Skeletal muscle cell (primary cell): ENCODE measurements around the gene HOXB3.
A peak's percentile ranks its signal among the peaks of the same experiment; 100 is the strongest.

Experiments used
- DNase-seq: peaks from one replicate; pipeline ENCODE4 v3.0.0-alpha.2; 2010; ENCODE audit warnings: low read depth
- H3K4me3 ChIP-seq: 2 replicates; pipeline ENCODE4 v1.5.1; 2011; ENCODE audit warnings: low read depth, mild to moderate bottlenecking, control low read depth, low read length, moderate library complexity

The HOXB3 gene

DNA sequence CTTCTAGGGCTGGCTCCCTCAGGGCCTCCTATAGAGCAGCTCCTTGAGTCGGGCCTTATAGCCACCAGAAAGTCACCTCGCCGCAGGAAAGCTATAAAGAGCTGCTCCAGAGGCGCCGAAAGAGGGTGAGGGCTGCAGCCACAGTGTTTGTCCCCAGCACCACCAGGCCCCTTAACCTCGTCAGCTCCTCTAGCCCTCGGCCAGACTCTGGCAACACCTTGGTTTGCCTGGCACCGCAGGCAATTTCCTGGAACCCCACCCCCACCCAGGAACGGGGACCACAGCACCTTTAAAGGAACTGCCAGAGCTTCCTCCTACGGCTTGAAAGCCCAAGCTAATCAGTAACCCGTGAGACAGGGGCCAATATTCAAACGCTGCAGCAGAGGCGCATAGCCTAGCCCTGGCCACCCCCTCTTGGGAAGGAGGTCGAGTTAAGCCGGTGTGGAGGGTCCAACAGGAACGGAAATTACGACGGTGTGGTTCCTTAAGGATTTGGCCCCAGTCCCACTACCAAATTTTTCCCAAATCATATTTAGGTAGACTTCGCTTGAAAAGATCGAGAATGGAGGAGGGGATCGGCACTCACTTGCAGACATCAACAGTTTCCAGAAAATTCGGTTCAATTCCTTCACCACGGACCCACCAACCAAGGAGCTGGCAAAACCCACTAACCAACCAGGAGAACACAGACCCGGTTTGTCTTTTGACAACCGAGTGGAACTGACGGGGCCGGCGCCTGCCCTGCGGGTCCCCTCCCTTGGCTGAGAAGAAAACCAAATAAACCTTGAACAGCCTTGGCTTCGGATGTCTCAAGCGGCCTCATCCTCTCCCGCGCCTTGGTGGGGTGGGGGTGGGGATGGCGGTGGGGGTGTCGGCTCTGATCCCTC, 11.7 kb upstream of the HOXB3 start:
- no peak for DNase-seq
- H3K4me3 ChIP-seq = peak overlapping the region; percentile 52

DNA sequence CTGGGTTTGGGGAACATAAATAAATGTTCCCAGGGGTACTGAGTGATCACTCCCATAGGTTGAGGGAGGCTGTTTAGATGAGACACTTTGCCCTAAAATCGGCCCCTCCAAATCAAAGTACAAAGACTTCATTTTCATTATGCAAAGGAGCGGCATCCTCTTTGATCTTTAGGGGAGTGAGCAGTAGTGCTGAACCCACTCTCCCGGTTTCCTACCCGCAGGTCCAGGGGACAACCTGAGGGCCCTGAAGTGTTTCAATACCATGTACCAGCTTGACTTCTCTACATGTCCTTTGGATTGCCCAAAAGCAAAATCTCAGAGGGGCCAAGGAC, 11.1 kb upstream of the HOXB3 start:
- no peak overlapping the region for H3K4me3 ChIP-seq
- no peak for DNase-seq

DNA sequence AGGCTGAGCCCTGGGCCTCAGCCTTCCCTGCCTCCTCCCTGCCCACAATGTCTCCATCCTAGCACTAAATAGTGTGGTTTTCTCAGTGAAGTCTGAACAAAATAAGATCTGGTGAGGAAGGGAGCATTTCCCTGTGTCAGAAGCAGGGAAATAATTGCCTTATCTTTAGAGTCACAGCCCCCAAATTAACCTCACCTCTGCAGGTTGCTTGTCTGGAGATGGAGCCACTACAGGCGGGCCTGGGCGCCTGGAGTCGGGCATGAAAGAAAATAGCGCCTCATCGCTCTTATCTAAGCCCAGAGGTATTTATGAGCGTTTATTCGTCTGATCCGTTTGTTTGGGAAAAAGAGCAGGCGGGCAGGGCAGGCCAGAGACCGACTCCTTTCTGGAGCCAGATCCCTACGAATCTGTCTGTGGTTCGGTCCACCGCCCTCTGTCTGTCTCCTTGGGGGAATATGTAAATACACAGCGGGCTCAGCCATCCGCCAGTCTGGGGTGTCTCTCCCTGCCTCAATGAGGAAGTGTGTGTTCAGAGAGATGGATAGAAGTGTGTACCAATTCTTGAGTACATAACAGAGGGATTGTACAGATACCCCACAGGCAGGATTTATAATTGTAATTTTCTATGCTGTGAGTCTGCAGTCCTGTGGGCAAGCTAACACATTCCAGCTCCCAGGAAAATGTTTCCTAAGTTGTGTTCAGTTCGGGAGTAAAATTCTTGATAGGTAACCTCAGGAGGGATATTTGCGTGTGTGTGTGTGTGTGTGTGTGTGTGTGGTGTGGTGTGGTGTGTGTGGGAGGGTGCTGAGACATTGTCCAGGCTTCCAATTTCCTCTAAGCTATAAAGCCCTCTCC, 10.4 kb upstream of the HOXB3 start:
- DNase-seq = no peak
- H3K4me3 ChIP-seq = no peak overlapping the region

DNA sequence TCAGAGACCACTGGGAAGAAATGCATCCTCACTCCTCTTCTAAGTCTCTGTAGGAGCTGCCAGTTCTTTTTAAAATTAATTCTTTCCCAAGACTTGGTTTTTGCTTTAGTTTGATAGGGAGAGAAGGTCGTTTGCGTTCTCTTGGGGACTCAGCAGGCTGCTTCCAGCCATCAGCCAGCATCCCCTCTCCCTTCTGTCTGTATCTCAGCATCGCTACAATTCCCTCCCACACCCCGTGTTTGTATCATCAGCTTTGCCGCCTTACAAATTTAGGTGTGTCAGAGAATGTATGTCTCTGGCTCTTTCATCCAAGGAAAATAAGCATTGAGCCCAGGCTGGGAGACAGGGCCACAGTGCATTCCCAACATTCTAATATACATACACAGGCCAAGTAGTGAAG, 9.3 kb upstream of the HOXB3 start:
- H3K4me3 ChIP-seq = no peak overlapping the region
- no peak for DNase-seq

DNA sequence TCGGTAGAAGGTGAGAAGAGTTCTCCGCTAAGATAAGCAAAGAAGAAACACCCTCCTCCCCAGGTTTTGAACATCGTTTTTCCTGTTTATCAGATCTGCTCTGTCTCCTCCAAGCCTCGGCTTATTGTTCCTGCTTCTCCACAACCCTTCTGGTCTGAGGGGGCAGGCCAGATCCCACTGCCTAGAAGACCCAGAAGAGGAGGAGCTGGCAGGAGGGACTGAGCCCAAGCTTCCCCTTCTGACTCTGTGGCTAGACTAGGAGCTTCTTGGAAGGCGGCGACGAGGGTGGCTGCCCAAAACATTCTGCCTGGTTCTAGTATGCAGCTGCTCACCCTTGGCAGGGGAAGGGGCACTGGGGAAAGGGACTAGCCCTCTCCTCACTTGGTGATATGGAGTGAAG, 8.7 kb upstream of the HOXB3 start:
- no peak for DNase-seq
- H3K4me3 ChIP-seq = no peak overlapping the region

DNA sequence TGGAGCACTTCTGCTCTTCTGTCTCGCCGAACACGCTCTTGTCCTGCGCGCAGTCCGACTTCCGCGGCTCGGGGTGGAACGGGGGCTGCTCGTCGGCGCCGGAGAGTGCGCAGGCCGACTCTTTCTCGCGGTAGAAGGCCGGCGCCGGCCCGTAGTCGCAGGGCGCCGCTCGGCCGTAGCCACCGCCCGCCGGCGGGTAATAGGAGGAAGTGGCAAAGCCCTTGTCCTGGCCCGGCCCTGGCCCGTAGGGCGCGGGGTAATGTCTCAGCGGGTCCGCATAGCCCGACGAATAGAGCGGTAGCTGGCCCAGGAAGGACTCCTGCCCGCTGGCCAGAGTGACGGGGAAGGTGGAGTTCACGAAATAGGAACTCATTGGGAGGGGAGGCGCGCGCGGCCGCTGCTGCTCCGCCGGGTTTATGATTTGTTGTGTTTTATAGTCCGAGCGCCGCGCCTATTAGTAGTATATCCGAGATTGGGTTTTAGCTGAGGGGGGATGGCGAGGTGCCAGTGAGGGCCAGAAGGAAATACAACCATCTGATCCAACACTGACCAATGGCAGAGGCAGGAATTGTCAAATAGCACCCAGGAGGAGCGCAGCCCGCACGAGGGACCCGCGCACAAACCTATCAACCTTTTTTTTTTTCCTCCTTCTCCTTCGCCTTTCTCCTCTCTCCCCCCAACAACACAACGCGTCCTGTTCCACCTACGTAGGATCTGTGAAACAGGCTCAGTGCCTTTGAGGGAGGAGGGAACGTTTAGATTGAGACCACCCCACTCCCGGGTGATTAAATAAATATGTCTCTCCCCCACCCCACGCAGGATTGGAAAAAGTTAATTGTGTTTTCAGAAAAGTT, 8.0 kb upstream of the HOXB3 start:
- H3K4me3 ChIP-seq = peak overlapping the region; percentile 51
- no peak for DNase-seq

DNA sequence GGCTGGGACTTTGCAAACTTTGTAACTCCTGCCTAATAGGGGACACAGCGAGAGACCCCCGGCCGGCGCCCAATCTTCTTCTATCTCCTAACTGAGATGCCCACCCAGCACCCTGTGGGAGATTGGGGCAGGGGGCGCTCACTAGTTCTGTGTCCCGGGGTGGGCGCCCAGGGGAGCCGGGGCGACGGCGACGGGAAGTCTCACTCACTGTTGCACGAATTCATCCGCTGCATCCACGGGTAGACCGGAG, 7.4 kb upstream of the HOXB3 start:
- no peak for DNase-seq
- peak overlapping the region; percentile 51 for H3K4me3 ChIP-seq

DNA sequence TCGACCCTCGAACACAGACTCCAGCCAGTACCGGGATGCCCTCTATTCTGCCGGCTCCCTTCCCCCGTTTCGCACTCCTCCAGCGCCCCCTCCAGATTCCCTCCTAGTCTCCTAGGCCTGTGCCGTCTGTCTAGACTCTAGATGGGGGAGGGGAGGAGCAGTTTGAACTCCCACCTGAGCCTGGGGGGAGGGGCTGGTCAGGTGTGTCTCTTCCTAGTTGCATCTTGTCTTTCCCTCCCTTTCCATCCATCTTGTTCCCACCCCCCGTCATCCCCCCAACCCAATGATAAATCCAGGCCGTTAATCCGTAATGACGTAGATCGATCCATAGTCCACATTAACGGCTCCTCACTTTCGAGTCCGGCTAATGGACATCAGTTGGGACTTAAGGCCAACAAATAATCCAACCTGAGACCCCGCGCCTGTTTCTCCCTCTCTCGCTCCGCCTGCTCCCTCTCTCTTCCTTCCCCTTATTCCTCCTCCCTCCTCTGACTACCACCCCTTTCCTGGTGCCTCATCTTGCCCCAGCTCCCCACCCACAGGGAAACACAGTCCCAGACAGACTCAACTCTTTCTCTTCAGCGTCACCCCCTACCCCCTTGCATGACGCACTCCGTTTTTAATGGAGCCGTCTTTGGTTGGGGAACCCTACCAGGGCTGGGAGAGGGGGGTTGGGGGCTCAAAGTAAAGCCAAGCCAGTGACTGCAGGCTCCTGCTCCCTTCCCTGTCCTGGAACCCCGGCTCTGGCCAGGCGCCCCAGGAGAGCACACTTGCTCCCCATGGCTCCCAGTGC, 6.9 kb upstream of the HOXB3 start:
- peak overlapping the region; percentile 51 for H3K4me3 ChIP-seq
- DNase-seq = no peak

DNA sequence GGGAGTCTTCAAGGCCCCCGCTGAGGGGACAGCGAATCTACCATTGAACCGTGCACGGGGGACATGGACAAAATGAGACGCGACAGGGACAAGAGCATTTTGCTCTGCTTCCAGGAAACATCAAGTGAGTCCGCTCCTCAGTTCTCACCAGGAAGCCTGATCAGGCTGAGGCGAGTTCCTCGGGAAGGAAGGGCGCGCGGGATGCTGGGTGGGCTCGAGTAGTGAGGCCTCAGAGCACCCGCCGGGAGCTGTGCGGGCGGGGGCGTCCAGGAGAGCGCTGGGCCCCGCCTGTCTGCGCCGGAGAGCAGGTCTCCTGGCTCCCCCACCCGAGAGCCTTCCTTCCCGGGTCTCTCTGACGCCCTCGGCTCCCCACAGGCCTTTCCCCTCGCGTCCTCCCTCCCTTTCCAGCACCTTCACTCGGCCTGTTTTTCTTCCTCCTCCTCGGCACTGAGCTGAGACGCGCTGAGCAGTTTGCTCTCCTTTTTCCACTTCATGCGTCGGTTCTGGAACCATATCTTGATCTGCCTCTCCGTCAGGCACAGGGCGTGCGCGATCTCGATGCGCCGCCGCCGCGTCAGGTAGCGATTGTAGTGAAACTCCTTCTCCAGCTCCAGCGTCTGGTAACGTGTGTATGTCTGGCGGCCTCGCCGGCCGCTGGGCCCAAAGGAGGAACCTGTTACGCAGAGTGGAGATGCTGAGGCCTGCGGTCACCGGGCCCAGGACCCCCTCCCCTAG, 6.1 kb upstream of the HOXB3 start:
- DNase-seq = no peak
- peak overlapping the region; percentile 51 for H3K4me3 ChIP-seq

DNA sequence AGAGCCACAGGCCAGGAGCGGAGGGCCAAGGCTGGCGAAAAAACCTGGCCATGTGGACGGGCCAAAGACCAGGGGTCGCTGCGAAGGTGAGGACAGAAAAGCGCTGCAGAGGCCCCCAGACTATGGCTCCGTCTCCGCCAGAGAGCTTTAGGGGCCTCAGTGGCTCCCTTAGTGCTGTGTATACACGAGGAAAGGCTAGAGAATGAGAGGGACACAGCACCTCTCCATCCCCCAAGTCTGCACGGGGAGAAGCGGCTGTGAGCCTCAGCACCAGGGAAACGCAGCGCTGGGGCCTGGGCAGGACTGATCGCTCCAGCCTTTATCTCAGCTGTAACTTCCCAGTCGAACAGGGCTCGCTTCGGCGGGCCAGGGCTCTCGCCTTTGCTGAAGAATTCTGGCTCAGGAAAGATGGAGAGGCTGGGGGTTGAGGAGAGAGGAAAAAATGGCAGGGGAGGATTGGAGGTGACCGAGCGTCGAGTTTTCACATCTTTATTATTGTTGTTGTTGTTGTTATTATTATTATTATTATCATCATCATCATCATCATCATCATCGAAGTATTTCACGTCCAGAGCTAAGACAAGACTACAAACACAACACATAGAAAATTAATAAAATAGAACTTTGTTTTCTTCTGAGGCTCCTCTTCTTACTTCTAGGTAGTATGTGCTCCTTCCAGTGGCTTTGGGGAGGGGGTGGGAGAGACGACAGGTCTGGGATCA, 5.4 kb upstream of the HOXB3 start:
- H3K4me3 ChIP-seq = peak overlapping the region; percentile 51
- no peak for DNase-seq

DNA sequence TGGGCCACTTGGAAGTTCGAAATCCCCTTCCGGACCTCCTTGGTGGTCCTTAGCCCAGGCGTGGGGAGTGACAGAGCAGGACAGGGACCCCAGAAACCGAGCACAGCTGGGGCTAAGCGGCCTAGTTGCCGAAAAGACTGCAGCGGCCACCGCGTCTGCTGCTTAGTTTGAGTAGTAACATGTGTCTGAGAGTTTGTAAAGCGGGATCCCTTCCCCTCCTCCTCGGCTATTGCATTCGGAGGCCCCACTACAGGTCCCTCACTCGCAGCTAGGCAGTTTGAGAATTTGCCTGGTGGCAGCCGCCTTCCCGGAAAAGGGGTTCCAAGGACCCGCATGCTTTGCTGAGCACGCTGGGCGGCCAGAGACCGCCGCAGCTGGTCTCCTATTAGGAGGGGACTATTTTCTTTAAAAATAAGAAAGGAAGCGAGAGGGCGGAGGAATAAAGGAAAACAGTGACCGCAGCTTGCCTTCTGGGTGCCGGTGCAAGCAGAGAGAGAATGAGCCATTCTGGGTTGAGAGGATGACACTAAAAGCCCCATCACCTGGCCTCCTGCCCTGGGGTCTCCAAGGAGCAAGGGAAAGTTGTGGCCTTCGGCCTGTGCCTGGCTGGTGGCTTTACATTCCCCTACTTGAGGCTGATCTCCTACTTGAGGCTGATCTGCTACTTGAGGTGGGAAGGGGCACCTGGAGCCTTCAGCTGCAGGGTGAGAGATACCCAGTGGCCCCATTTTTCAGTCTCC, 4.7 kb upstream of the HOXB3 start:
- H3K4me3 ChIP-seq = peak overlapping the region; percentile 5

DNA sequence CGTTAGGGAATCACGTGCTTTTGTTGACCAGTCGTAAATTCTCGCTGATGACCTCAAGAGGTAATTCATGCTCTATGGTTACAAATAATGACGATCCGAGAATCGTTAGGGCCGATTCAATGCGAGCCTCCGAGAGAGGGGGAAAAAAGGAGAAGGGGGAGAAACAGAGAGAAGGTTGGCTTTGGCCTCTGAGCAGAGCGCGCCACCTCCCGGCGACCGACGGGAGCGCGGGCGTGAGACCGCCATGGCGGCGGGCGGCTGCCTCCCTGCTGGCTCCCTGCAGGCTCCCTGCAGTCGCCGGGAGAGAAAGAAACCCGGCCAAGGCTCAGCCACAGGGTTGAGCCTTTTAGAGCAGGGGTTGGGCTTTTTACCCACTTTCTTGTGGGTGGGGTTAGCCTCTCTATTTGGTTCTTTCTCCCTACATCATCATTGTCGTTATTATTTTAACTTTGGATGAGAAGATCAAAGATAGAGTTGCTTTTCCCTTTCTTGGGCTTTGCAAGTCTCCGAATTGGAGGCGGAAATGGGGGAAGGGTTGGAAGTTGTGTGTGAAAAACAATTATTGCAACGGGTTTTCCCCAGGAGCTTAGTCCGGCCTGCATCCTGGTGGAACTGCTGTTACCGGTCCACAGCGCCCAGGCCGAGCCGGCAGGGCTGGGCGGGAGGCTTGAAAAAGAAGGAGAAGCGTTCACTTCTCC, 3.9 kb upstream of the HOXB3 start:
- DNase-seq = no peak
- peak overlapping the region; percentile 44 for H3K4me3 ChIP-seq

More for the DNA sequence above, 4.7 kb upstream of the HOXB3 start:
- no peak for DNase-seq

DNA sequence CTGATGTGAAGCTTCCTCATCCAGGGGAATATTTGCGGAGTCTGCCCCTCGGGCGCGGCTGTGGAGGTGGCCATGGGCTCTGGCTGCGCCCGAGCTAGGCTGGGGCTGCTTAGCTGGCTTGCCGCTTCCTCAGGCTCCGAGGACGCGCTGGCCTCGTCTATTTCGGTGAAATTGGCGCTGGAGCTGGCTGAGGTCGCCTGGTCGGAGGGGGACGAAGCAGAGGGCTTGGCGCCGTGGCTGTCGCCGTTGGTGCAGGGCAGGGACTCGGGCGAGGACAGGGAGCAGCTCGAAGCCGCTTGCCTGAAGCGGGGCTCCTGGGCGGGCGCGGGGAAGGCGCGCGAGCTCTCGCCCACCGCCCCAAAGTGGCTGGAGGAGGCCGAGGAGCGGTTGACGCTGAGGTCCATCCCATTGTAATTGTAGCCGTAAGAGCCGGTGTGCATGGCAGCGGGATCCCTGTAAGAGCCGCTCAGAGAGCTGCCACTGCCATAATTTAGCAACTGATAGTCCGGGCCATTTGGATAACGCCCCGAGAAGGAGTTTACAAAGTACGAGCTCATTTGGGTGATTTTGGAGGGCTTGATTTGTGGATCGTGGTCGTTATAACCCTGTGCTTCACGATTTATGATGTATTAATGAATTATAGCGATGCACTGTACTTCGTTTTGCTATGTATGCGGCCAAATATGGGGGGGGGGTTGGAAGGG, 3.2 kb upstream of the HOXB3 start, which contains the start of gene HOXB5:
Gene HOXB5, minus strand, starts transcription at position 654 of the 704 bp plus-strand sequence. Its CDS starts 97 bp downstream, at position 557.
- H3K4me3 ChIP-seq = peak within 1 kb of the TSS; percentile 44
- DNase-seq = no peak

DNA sequence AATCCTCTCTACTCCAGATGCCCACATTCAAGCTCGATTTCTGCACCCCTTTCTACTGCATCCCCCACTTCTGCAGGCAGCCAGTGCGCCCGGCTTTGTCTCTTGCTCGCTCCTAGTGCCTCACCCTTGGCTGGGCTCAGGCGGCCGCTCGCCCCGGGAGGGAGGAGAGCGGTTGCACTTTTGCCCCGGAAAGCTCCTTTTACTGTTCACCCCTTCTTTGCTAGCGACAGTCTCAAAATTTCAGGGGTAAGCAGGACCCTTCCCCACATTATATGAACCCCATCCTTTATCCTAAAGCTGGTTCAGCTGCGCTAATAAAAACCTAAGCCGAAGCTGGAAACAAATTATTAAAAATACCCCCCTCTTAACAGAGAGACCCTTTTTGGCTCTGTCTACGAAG, 2.5 kb upstream of the HOXB3 start:
- no peak for DNase-seq
- H3K4me3 ChIP-seq = peak overlapping the region; percentile 44

DNA sequence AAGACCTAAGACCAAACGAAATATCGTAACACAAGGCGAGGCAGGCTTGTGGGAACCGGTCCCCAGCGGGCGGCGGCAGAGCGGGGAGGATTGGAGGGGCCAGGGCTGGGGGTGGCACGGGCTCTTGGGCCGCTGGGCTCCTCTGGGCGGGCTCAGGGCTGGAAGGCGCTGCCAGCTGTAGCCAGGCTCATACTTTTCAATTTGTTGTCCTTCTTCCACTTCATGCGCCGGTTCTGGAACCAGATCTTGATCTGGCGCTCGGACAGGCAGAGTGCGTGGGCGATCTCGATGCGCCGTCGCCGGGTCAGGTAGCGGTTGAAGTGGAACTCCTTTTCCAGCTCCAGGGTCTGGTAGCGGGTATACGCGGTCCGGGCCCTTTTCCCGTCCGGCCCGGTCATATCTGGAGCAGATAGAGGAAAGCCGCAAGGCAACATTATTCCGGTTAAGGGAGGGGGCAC, 2.0 kb upstream of the HOXB3 start:
- peak overlapping the region; percentile 44 for H3K4me3 ChIP-seq

More for the DNA sequence above, 2.0 kb upstream of the HOXB3 start:
- no peak for DNase-seq
